MCF 10A (cell line): ENCODE measurements around the gene MAGEC1. TPM values are rescaled to one million over a fixed set of nuclear protein-coding genes. Genes with fewer than 3 reads are reported as not detected.

Experiments
- BruUV-seq: library from RNA; stranded (reverse); fragments of 400-500 nt; replicated peaks from 2 replicates; lab custom pipeline; 2021; lab: Mats Ljungman, UMichigan
- CTCF ChIA-PET: fragments of 300-600 bp; sonication (Branson Sonifier 250); formaldehyde crosslinking; extraction: SDS; loops from one replicate; lab custom pipeline; 2021; ENCODE audit warnings: antibody characterized with exemption, inconsistent platforms; lab: Yijun Ruan, JAX
- POLR2A ChIA-PET: fragments of 300-600, 350-650 bp; sonication (Branson Sonifier 250); formaldehyde crosslinking; extraction: SDS; loops from one replicate; lab custom pipeline; 2020; ENCODE audit warnings: antibody characterized with exemption, inconsistent platforms; lab: Yijun Ruan, JAX
- DNase-seq: peaks from one replicate; pipeline ENCODE4 v3.0.0-alpha.2; 2018; ENCODE audit not compliant: unreplicated experiment
- H3K27ac Mint-ChIP-seq: one replicate; pipeline ENCODE4 v1.8.0; 2022; ENCODE audit warnings: mild to moderate bottlenecking, low read depth, mixed read lengths; ENCODE audit not compliant: unreplicated experiment
- H3K27me3 Mint-ChIP-seq: one replicate; pipeline ENCODE4 v1.8.0; 2022; ENCODE audit warnings: mixed read lengths; ENCODE audit not compliant: insufficient read depth, unreplicated experiment
- H3K36me3 Mint-ChIP-seq: one replicate; pipeline ENCODE4 v1.8.0; 2022; ENCODE audit warnings: mild to moderate bottlenecking, moderate library complexity, mixed read lengths; ENCODE audit not compliant: insufficient read depth, unreplicated experiment
- H3K4me1 Mint-ChIP-seq: one replicate; pipeline ENCODE4 v1.8.0; 2022; ENCODE audit warnings: mixed read lengths; ENCODE audit not compliant: insufficient read depth, unreplicated experiment
- H3K4me3 Mint-ChIP-seq: one replicate; pipeline ENCODE4 v1.8.0; 2022; ENCODE audit warnings: mild to moderate bottlenecking, moderate library complexity, mixed read lengths; ENCODE audit not compliant: unreplicated experiment
- H3K9me3 Mint-ChIP-seq: one replicate; pipeline ENCODE4 v1.8.0; 2022; ENCODE audit warnings: mixed read lengths; ENCODE audit not compliant: unreplicated experiment
- CTCF ChIP-seq: fragments of 200-600 bp; IDR thresholded peaks from one replicate; pipeline ENCODE4 v1.8.0; 2022; ENCODE audit warnings: antibody characterized with exemption, mild to moderate bottlenecking; ENCODE audit not compliant: unreplicated experiment
- intact Hi-C: fragments of 100-400 bp; cut with micrococcal nuclease; formaldehyde crosslinking; loops from 2 replicates; pipeline ENCODE4 v1.14.1; 2022
- total RNA-seq: library from RNA; stranded (reverse); gene quantifications from 2 replicates; pipeline ENCODE4 v1.2.3, GENCODE V29; 2022

Gene MAGEC1
- total RNA-seq, 1 experiment from 2014 or later = not detected

GRCh38 chrX:141947350-141947749 is 43.7 kb downstream of the MAGEC1 start:
- Mint-ChIP-seq H3K27me3 (no peaks in the 10 kb centered on the region), H3K4me3 (no peak overlapping the region), H3K27ac (no peak overlapping the region), H3K9me3 (peaks cover 13% of the 10 kb centered on the region), H3K4me1 (no peaks in the 10 kb centered on the region), H3K36me3 (no peaks in the 10 kb centered on the region)
- POLR2A ChIA-PET = no interaction called here
- CTCF ChIA-PET = no interaction called here
- intact Hi-C loops = no loop called here
- DNase-seq = no peak
- TF ChIP-seq CTCF = no peak
- no TSS peak for BruUV-seq

GRCh38 chrX:141952603-141953002 is 48.9 kb downstream of the MAGEC1 start:
- no peaks in the 10 kb centered on the region for H3K27me3 Mint-ChIP-seq
- CTCF ChIA-PET = no interaction called here
- peaks cover 13% of the 10 kb centered on the region for H3K9me3 Mint-ChIP-seq
- H3K27ac Mint-ChIP-seq = no peak overlapping the region
- intact Hi-C loops = no loop called here
- no TSS peak for BruUV-seq
- H3K4me1 Mint-ChIP-seq = no peaks in the 10 kb centered on the region
- no peak for TF ChIP-seq CTCF
- H3K36me3 Mint-ChIP-seq = no peaks in the 10 kb centered on the region
- no peak overlapping the region for H3K4me3 Mint-ChIP-seq
- POLR2A ChIA-PET = no interaction called here
- no peak for DNase-seq

GRCh38 chrX:141958675-141959074 is 55.0 kb downstream of the MAGEC1 start:
- Mint-ChIP-seq H3K27me3 (no peaks in the 10 kb centered on the region), H3K27ac (no peak overlapping the region), H3K9me3 (no peaks in the 10 kb centered on the region), H3K4me1 (no peaks in the 10 kb centered on the region), H3K36me3 (no peaks in the 10 kb centered on the region), H3K4me3 (no peak overlapping the region)
- BruUV-seq = no TSS peak
- intact Hi-C loops = no loop called here
- DNase-seq = no peak
- ChIA-PET POLR2A (no interaction called here), CTCF (interaction anchor here (0.6 kb wide), 1 partner anchor 21 kb away, joined by 4 read pairs; no protein-coding TSS in a partner anchor)
- no peak for TF ChIP-seq CTCF

Other genes with a start within 250 kb of the MAGEC1 start
- gene SPANXD, start 205.2 kb upstream of the MAGEC1 start, total RNA-seq = not detected in 2 replicates
- gene MAGEC3, start 65.6 kb upstream of the MAGEC1 start, total RNA-seq = not detected in 2 replicates